RPMI7951 (cell line): ENCODE results near the gene TMBIM1. TPM values are rescaled to one million over a fixed set of nuclear protein-coding genes. Genes with fewer than 3 reads are reported as not detected.

Source experiments
- DNase-seq: peaks from one replicate; pipeline ENCODE4 v3.0.0-alpha.2; 2012; ENCODE audit warnings: low read depth
- total RNA-seq: library from RNA; depleted of rRNA; stranded (reverse); fragments of >200 nt; shearing (Covaris generic); gene quantifications from 2 replicates; pipeline ENCODE4 v1.2.3, GENCODE V29; 2014; rRNA removed

TMBIM1 gene, protein sequence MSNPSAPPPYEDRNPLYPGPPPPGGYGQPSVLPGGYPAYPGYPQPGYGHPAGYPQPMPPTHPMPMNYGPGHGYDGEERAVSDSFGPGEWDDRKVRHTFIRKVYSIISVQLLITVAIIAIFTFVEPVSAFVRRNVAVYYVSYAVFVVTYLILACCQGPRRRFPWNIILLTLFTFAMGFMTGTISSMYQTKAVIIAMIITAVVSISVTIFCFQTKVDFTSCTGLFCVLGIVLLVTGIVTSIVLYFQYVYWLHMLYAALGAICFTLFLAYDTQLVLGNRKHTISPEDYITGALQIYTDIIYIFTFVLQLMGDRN
- total RNA-seq = 151 and 154 TPM in 2 replicates

DNA sequence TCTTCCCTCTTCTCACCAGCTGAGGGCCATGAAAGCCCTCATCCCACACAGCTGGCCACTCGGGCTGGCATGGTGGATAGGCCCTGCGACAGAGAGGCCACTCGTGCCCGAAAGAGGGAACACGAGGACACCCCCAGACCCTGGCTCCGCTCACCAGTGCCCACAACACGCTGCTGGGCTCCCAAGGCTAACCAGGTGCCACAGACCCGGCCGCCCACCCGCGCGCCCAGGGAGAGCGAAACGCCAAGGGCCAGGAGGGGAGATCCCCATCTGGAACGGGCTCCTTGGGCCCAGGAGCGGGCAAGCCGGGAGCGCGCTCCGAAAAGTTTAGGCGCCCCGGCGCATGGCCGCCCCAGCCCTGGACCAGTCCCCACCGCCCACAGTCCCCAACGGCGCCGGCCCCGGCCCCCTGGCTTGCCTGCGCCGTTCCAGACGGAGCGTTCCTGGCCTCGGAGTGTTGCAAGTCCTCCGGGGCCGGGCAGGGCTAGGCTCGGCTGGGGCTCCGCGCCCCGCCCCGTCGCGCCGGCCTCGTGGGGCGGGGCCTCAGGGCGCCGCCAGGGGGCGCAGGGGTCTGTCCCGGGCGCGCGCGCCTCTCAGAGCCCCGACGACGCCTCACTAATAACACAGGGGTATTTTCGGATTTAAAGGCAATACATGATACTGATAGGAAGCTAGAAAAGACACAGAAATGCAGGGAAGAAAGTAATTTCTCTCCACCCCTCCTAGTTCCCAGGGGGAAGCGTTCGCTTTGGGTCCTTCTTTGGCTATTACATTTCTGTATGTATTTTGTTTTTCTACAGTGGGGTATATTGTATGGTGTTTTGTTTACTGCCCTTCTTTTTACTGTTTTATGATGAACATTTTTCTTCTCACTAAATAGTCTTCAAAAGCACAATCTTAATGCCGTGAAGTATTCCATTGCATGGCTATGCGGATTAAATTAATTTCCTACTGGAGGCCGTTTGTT lies at the start of gene TMBIM1:
TMBIM1 (minus strand) TSS at position 456 of the 967 bp plus-strand sequence. CDS start 10,362 bp downstream, outside the sequence.
- peak; percentile 69 for DNase-seq

DNA sequence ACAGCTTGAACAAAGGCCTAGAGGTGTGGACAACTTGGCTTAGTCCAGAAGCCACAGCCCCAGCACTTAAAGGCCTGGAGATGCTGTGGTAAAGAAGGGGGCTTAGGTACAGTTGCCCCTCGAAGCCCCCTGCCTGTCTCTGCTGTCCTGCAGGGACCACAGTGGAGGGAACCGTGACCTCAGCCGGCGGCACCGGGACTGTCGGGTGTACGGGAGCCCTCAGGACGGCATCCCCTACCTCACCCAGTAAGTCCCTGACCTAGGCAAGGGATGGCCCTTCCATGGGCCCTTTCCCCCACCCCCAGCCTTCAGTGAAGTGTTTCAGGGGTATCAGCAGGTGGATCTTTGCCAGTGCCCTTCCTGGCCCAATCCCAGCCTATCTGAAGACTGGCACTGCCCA lies 49.1 kb upstream of the TMBIM1 start:
- no peak for DNase-seq

DNA sequence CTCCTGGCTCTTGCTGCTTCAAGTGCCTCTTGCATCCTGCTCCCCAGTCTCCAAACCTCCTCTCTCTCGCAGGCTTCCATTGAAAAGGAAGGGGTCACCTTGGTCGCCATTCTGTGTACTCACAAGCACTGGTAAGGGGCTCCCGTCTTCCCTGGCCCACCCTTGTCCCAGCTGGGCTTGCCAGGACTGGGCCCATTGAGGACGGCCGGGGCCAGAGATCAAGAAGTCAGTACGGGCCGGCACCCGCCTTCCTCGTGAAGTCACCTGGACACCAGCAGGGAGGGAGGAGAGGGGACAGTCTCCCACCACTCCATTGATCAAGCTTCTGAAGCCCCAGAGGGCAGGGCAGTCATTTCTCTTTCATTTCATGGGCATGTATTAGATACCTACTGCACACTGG lies 48.4 kb upstream of the TMBIM1 start:
- no peak for DNase-seq

DNA sequence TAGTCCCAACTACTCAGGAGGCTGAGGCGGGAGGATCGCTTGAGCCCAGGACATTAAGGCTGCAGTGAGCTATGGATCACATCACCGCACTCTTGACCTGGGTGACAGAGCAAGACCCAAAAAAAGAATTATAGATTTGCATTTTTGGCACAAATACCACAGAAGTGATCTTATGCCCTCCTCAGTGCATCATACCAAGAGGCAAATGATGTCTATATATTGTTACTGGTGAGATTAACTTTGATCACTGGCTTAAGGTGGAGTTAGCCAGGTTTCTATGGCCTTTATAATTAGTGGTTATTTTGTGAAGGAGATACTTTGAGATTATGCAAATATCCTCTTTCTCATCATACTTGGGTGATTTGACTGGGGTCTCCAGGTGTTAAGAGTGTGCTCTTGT lies 42.2 kb upstream of the TMBIM1 start:
- DNase-seq = no peak

DNA sequence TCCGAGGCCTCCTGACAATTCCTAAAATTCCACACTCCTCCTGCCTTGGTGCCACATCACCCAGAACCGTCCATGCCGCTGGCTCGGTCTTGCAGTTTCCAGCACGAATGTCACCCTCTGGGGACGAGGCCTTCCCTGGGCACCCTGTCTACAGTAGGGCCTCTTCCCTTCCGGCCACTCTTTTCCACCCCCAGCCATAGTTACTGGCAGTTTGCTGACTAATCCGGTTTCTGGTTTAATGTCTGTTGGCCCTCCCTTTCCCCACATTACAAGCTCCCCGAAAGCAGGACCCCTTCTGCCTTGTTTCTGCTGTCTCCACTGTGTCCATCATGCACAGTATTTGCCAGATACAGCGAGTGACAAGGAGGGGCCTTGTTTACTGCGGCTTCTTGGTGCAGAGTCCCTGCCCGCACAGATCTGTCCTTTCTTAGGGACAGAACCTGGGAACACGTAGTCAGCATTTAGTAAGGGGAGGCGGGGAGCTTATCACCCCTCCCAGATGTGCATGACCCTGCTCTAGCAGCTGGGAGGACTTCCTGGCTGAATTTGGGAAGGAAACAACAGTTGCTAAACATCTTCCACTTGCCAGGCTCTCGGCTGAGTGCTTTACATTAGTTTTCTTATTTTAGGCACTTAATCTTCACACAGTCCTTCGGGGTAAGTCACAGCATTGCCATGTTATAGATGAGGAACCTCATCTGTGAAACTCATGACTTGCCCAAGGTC lies 40.8 kb upstream of the TMBIM1 start:
- no peak for DNase-seq

DNA sequence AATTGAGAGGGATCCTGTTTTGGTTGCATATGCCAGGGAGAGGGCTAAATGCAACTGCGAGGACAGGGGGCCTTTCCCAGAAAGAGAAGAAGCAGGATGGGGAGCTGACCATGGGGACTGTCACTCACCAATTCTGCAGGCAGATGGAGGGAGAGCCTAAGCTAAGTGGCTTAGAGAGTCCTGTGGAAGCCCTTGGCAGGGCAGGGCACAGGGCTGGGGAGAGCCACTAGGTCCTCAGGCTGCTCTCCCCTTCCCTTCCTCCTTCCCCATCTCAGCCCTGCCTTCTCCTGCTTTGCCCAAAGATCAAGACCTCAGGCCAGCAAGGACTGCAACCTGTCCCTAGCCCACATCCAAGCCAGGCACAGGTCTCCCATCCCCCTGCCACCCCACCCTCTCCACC lies 40.0 kb upstream of the TMBIM1 start:
- DNase-seq = no peak

DNA sequence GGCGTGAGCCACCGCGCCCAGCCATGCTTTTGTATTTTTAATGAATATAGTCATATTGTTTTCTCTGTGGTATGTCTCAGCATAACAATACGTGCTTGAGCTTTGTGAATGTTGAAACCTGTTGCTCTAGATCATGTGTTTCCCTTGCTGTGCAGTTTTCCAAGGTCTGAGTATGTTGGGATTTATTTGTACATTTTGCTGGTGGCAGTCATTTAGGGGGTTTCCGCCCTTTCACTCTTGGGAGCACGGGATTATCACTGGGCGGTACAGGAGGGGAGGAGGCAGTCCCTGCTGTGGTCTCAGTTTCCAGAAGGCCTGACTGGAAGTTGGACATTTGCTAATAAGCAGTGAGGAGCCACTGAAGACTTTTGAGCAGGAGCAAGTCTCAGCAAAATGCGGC lies 39.4 kb upstream of the TMBIM1 start:
- DNase-seq = no peak

DNA sequence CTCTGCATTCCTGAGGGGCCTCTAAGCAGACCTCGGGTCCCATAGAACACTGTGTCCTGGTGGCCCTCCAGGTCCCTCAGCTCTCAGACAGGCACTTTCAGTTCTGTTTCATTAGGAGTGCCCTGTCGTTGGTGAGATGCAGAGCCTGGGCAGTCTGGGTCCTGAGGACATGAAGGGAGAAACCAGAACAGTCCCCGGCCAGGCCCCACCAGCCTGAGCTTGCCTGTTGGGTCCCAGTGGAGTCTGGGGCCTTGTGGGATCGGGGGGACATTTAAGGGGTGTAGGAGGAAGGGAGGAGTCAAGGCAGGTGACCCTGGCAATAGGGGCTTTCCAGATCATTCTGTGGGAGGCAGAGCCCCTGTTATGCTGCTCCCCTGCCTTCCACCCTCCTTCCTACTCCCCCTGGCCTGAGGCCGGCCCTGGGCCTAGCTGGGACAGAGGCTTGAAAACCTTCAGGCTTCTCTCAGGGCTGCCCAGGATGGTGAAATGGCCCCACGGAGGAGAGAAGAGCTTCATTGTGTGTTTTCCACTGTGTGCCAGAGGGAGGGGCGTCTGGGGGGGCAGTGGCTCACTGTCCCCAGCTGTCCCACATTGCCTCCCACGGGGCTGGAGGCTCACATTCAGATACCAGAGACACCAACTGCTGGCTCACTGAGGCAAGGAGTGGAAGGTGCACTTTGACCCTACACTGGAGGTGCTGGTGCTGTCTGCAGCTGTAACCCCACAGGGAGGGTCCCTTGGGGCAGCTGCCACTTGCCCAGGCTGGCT lies 37.7 kb upstream of the TMBIM1 start:
- DNase-seq = no peak

DNA sequence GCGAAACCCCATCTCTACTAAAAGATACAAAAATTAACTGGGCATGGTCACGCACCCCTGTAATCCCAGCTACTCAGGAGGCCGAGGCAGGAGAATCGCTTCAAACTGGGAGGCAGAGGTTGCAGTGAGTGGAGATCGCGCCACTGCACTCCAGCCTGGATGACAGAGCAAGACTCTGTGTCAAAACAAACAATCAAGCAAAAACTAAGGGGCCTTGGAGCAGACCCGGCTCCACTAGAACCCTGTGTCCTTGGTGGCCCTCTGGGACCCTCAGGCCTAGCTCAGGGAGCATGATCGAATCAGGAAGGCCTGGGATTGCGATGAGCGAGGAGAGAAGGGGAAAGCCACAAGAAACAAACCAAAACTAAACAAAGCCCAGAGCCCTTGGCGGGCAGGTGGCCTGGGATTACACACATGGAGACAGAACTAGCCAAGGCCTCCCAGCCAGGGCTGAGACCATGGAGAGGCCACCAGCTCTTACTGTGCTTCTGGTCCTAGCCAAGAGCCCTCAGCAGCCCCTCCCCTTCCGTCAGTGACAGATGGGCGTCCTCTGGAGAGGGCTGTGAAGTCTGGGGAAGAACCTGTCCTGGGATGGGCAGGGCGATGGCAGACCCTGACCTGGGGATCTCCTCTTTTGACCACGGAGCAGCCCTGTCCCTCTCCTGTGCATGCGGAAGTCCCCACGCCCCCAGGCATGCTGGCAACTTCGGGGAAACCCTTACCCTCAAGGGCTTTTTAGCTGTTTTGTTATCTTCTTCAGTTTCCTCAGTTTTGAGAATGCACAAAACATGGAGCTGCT lies 36.9 kb upstream of the TMBIM1 start:
- DNase-seq = no peak

DNA sequence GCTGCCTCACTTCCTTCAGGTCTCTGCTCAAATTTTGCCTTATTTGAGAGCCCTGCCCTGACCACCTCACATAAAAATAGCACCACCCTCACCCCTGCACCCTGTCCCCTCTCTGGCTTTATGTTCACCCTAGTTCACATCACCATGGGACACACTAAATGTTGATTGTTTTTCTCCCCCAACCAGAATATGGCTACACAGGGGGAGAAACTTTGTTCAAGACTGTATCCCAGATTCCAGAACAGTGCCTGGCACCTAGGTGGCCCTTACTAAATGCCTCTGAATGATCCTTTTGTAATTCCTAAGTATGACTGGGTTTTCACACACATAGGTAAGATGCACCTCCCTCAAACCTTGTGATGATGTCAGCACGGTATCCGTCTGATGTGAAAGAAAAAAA lies 36.0 kb upstream of the TMBIM1 start:
- DNase-seq = no peak

DNA sequence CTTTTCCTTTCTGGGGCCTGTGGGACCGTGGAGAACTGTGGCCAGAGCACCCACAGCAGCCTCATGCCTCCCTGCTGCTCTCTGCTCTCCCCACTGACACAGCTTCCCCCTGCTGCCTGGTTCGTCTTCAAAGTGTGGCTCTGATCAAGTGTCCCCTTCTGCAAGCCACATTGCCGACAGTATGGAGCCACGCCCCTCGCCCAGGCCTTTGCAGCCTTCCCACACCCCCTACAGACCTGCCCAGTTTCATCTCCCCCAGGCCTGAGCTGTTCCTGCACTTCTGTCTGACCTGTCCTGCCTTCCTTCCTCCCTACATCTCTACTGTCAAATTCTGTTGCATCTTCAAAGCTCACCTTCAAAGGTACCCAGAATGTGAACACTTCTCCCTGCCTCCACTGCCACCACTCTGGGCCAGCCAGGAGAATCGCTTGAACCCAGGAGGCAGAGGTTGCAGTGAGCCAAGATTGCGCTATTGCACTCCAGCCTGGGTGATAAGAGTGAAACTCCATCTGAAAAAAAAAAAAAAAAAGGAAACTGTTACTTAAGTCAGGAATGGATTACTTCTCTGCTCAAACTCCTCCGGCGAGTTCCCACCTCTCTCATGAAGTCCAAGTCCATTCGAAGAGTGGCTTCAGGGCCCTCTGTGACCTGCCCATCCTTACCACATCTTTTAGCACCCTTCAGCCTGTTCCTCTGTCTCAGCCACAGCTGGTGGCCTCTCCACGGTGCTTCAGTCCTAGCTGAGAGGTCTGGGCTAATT lies 35.3 kb upstream of the TMBIM1 start:
- no peak for DNase-seq

DNA sequence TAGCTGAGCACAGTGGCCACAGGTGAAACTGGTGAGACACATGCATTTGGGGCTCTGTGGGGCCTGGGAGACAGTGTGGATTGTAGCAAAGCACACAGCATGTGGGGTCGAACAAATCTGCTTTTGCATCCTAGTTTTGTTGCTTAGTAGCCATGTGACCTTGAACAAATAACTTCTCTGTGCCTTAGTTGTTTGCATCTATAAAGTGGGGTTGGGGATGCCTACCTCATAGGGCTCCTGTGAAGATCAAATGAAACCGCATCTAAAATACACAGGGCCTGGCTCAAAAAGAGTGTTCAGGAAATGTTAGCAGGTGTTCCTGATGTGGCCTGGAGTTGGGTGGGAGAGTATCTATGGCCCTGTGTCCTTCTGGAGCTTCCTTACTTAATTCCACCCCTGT lies 34.0 kb upstream of the TMBIM1 start:
- no peak for DNase-seq

DNA sequence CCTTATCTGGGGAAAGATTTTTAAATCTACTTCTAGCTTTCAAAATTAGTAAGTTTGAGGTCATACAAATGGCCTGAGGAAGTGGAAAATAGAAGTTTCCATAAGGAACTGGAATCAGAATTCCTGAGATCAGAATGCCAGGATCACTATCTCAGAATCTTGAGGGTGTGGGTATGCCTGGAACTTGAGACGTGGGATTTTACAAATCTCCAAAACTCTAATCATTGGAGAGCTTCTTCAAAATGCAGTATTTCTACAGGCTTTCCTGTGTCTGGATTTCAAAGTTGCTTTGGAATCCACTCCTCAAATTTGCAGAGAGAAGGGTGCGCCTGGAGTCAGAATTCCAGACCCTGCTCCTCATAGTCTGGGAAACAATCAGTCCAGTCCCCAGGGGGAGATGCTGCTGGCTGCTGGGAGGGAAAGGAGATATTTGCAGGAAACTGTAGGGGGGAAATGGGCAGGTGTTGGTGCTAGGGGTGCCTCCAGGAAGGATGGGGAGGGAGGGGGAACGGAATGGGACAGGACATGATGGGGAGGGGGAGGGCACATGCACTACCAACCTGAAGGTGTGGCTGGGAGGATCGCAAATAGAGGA lies 33.4 kb upstream of the TMBIM1 start:
- no peak for DNase-seq

DNA sequence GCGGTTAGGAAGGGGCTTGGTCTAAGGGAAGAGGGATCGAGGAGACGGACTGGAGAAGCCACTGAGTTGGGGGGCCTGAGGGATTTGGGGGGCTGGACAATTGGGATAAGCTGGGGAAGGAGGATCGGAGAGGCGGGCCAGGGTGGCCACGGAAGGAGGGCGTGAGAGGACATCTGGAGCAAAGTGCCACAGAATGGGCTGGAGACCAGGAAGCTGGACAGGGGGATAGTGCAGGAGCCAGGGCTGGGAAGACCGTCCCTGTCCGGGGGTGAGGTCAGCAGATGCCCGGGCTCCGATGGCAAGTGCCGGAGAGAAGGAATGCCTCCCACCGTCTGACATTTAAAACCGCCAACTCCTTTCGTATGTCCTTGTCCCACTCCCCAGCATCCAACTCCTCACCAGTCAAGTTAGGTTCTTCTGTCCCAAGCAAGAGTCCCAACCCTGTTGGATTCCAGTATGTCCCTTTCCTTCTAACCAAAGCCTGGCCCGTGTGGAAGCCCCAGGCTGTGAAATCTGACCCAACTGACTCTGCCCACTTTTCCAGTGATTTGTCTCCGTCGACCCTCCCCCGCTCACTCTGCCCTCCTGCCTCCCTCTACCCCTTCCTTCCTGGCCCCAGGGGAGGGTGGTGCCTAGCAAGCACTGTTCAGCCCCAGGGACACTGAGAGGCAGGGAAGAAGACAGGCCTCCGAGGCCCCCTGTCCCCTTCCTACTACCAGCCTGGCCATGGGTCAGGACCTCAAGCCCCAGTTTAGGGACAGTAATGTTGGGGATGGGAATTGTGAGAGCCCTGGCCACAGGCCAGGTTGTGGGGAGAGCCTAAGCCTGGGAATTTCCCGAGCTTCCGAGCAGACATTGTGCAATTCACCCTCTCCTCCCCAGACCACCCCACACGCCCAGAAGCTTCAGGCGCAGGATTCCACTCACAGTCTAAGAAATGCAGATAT lies 31.5 kb upstream of the TMBIM1 start:
- peak; percentile 93 for DNase-seq

DNA sequence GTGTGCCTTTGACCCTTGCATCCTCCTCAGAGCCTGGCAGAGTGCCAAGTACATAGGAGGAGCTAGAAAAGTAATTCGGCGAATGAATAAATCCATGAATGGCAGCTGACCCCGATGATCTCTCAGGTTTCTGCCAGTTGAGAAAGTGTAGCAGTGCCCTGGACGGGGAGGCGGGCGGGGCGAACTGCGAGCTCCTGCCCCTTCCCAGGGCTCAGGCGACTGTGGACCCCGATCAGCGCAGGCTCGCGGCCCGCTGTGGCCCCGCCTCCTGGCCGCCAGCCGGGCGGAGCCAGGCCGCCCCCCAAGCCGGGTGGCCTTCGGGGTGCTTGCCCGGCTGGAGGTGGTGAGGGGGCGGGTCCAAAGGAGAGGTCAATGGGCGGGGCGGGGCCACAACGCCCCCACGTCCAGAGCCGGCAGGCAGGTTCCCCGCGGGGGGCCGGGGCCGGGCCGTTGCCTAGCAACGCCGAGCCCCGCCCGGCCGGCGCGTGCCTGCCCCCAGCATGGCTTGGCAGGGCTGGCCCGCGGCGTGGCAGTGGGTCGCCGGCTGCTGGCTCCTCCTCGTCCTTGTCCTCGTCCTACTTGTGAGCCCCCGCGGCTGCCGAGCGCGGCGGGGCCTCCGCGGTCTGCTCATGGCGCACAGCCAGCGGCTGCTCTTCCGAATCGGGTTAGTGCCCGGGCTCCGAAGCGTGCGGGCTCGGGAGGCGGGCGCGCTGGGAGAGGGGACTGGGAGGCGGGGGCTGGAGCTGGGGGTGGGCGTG lies 30.6 kb upstream of the TMBIM1 start:
- DNase-seq = peak; percentile 93

DNA sequence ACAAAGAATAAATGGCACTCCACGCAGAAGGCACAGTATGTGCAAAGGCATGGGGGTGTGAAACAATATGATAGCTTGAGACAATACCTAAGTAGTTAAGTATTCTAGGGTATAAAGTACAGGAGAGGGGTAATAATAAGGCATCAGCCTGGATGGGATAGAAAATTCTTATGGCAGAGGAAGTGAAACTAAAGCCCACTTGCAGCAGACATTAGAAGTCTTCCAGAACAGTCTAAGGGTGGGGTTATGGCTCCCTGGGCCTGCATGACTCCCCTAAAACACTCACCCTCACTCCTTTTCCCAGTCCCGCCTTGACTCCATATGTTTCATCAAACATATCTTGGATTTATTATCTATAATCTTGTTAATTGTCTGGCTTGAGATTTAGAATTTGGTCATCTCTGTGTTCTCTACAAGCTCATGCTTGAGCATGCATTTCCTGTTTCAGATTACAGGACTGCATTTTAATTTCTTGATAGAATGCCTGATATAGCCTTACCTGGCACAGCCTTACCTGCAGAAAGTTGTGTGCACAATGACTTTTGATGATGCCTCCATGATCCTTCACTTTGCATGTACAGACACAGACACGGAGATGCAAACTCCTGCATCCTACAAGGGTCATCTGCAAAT lies 28.5 kb upstream of the TMBIM1 start:
- no peak for DNase-seq

DNA sequence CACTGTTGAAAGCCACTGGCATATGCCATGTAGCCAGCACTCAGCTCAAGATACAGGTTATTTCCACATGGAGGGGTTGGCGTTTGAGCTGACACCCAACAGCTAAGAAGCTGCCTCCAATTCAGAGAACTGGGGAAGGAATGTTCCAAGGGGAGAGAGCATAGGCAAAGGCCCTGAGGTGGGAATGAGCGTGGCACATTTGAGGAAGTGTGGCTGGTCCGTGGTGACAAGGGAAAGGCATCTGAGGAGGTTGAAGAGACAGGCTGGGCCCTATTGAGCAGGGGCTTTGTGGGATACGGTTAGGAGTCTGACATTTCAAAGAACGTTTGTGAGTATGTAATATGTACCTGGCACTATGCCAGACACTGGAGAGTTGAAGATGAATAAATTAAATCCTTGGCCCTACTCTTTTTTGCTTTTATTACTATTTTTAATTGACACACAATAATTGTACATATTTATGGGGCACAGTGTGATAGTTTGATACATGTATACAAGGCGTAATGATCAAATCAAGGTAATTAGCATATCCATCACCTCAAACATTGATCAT lies 27.6 kb upstream of the TMBIM1 start:
- DNase-seq = no peak
